ENCODE results near the gene PSAP.
"Not testable (repeated sequence)": the region's sequence is repeated elsewhere in the genome, so short reads cannot be mapped to it uniquely, and the experiment has no call there.

Gene PSAP

DNA sequence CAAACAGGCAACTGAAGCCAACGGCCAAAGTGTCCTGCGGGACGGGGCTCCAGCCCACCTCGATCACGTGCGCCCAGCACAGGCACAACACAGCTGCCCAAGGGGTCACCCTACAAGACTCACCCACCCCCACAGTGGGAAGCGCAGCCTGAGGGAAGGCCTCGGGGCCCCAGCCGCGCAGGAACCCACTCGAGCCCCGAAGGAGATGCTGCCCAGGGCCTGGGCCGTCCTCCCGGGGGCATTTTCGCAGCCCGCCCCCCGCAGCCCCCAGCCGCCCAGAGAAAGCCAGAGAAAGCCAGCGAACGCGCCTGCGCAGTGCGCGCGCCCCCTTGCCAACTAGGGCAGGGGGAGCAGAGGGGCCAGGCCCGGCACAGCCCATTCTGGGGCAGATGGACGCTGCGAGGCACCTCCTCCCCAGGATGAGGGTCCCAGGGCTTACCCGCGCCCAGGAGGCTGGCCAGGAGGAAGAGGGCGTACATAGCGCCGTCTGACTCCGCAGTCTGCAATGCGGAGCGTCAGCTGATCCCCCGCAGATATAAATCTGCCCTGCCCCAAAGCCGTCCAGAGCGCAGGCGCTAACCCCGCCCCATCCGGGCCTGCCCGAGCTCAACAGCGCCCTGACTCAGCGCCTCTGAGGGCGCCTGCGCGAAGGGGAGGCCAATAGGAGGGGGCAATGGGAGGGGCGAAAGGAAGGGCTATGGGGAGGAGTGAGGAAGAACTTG, at the start of gene PSAP:
Gene PSAP (minus strand): TSS at position 509 of the 722 bp plus-strand sequence. CDS start 30 bp downstream, at position 479.
- DNase-seq: peak; percentile 88

GRCh38 chr10:71900441-71901180, 49.6 kb upstream of the PSAP start:
- no peak for DNase-seq

- DNase-seq: no peak
Observed at GRCh38 chr10:71899665-71900412, 48.8 kb upstream of the PSAP start.

DNA sequence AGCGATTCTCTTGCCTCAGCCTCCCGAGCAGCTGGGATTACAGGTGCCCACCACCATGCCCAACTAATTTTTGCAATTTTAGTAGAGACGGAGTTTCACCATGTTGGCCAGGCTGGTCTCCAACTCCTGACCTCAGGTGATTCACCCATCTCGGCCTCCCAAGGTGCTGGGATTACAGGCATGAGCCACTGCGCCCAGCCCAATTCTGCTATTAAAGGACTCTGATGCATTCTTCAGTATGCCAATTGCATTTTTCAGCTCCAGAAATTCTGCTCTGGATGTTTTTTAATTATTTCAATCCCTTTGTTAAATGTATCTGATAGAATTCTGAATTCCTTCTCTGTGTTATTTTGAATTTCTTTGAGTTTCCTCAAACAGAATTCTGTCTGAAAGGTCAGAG, 47.3 kb upstream of the PSAP start:
- DNase-seq: not testable (repeated sequence)

GRCh38 chr10:71893920-71894319, 42.9 kb upstream of the PSAP start:
- no peak for DNase-seq

DNA sequence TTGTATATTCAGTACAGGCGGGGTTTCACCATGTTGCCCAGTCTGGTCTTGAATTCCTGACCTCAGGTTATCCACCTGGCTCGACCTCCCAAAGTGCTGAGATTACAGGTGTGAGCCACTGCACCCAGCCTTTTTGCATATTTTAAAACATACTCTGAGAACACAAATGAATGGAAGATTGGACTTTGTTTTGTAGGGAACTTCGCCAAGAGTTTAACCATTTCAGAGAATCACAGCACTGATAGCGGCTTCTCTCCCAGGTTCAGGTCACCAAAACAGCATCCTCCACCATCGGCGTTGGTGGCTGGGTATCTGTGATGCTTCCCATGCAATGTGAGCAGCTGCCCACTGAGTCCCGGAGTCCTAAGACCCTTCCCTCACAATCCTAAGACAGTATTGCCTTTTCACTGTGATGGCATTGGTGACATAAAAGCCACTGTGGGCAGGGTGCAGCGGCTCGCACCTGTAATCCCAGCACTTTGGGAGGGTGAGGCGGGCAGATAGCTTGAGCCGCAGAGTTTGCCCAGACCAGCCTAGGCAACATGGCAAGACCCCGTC, 42.3 kb upstream of the PSAP start:
- no peak for DNase-seq

GRCh38 chr10:71891437-71891836, 40.4 kb upstream of the PSAP start:
- no peak for DNase-seq

GRCh38 chr10:71889388-71889987, 38.4 kb upstream of the PSAP start:
- DNase-seq: peak; percentile 26

GRCh38 chr10:71888623-71889387, 37.8 kb upstream of the PSAP start:
- peak; percentile 54 for DNase-seq

DNA sequence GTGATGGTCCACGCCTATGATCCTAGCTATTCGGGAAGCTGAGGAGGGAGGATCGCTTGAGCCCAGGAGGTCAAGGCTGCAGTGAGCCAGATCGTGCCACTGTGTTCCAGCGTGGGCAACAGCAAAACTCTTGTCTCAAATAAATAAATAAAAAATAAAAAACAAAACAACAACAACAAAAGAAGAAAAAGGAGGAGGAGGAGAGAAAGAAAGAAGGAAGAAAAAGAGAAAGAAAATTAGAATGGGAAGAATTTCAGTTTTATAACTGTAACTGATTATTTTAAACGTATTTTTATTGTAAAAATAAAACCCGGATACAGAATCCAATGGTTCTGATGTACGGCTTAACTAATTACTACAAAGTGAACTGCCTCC, 37.2 kb upstream of the PSAP start:
- no peak for DNase-seq

GRCh38 chr10:71887743-71888142, 36.7 kb upstream of the PSAP start:
- no peak for DNase-seq

GRCh38 chr10:71882813-71883659, 32.0 kb upstream of the PSAP start:
- peak; percentile 62 for DNase-seq

GRCh38 chr10:71881647-71882355, 30.8 kb upstream of the PSAP start:
- no peak for DNase-seq

DNA sequence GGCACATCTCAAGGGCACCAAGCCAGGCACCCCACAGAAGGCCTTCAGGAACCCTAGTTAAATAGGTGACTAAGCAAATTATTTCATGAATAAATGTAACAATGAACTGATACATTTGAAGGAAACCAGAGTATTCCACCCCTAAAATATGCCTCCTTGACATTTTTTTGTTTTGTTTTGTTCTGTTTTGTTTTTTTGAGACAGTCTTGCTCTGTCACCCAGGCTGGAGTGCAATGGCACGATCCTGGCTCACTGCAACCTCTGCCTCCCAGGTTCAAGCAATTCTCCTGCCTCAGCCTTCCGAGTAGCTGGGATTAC, 30.2 kb upstream of the PSAP start:
- DNase-seq: not testable (repeated sequence)

DNA sequence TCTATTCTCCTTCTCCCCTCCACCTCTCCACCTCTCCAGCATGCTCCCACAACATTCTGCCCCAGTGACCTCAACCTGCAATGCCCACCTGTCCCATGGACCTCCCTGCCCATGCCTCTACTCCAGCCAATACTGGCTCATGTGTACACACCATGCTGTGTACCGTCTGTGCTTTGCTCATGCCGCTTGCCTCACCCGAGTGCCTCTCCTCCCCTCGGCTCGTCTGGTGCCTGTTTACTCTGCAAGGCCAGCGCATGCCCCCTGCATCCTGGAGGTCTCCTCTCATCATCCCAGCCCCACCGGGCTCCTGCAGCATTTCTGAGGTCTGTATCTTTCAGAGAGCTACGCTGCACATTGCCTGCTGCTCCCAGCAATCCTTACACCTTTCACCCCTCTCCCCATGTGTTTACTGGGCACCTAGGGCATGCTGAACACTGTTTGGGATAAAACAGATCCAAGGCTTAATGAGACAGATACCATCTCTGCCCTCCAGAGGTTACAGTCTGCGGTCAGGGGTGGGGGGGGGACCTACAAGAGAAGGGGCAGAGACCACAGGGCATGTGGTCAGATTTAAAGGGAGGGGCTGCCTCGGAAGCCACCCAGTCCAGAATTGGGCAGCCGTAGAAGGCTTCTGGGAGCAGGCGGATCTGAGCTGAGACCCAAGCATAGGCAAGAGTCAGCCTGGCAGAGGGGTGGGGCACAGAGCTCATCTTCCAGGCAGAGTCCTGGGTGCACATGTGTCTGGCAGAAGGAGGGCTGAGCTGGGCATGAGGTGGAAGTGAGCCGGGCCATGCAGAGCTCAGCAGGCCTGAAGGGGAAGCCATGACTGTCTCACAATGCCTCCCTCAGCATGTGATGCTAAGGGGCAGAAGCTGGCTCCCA, 29.6 kb upstream of the PSAP start:
- DNase-seq: peak; percentile 19

- no peak for DNase-seq
Observed at GRCh38 chr10:71878327-71879034, 27.4 kb upstream of the PSAP start.

DNA sequence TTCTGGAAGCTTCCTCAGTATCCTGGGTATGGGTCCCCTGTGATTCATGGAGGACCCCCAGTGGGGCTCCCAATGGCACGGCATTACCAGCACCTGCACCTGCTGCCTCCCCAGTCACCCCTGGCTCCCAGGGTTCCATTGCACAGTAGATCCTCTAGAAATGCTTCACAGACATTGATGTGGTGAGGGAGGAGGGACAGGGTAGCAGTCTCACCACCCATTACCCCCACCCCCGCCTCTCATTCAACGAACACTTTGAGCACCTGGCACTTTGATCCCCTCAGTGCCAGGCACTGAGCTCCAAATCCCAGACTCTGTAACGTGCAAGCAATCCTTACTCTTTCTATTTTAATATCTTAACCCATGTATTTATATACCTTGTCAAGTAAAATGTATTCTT, 26.8 kb upstream of the PSAP start:
- no peak for DNase-seq

DNA sequence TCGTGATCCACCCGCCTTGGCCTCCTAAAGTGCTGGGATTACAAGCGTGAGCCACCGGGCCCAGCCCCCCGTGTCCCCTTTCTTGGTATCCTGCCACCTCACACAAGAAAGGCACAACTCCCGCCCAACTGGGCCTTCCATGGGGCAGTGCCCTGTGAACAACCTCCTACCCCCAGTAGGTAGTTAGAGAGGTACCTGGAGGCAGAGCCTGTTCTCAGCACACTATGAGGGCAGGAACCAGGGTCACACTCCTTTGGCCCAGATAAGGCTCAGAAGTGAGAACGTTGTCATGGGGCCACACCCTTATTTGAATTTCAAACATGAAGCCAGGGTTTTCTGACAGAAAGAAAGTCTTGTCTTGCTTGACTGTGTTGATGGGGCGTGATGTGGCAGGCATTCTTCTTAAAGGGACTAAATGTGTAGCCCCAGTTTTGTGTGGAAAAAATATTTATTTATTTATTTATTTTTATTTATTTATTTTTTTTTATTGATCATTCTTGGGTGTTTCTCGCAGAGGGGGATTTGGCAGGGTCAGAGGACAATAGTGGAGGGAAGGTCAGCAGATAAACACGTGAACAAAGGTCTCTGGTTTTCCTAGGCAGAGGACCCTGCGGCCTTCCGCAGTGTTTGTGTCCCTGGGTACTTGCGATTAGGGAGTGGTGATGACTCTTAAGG, 23.8 kb upstream of the PSAP start:
- DNase-seq: not testable (repeated sequence)
